NCI-H2227 (cell line): ENCODE results near the gene MRPL43.

Source experiments
- DNase-seq: peaks from one replicate; lab custom pipeline; 2025; ENCODE audit not compliant: unreplicated experiment; lab: John Stamatoyannopoulos, UW

Gene MRPL43

GRCh38 chr10:100968062-100968736 is 19.1 kb downstream of the MRPL43 start:
- no peak for DNase-seq

GRCh38 chr10:100967332-100967731 is 20.0 kb downstream of the MRPL43 start:
- DNase-seq: no peak

- no peak for DNase-seq
Measured at GRCh38 chr10:100966887-100967286, 20.4 kb downstream of the MRPL43 start.

- DNase-seq: no peak
Measured at GRCh38 chr10:100965820-100966219, 21.5 kb downstream of the MRPL43 start.

- DNase-seq: no peak
Measured at GRCh38 chr10:100963826-100964225, 23.5 kb downstream of the MRPL43 start.

- DNase-seq: no peak
Measured at GRCh38 chr10:100962351-100963080, 24.8 kb downstream of the MRPL43 start.

GRCh38 chr10:100960251-100960650 is 27.0 kb downstream of the MRPL43 start:
- no peak for DNase-seq

- DNase-seq: no peak
Measured at GRCh38 chr10:100948916-100949315, 38.4 kb downstream of the MRPL43 start.

- DNase-seq: no peak
Measured at GRCh38 chr10:100945754-100946153, 41.5 kb downstream of the MRPL43 start.

GRCh38 chr10:100943508-100943907 is 43.8 kb downstream of the MRPL43 start:
- no peak for DNase-seq

GRCh38 chr10:100942229-100942628 is 45.1 kb downstream of the MRPL43 start:
- DNase-seq: no peak

GRCh38 chr10:100939763-100940344 is 47.4 kb downstream of the MRPL43 start:
- DNase-seq: no peak
